Activated CD4-positive, alpha-beta T cell treated with anti-CD3 and anti-CD28 coated beads, Interleukin-2, amount 50 U/mL, for 24 hours (primary cell): ENCODE results near the gene SLC25A11.

Experiments used
- DNase-seq, 2 donors: peaks; one replicate each; pipeline ENCODE4 v3.0.0-alpha.2; 2020; ENCODE audit warnings: low read depth in 1 of 2, low spot score in 1 of 2

SLC25A11 gene

GRCh38 chr17:4939796-4940554, at the start of gene SLC25A11, which contains the start of gene RNF167:
SLC25A11 (minus strand) TSS chr17:4940046; CDS start chr17:4939910, 136 bp downstream.
RNF167 (plus strand) TSS chr17:4940268; CDS start chr17:4940910, 642 bp downstream.
- peak; percentile 80 to 96 for DNase-seq

GRCh38 chr17:4987767-4988567, 48.1 kb upstream of the SLC25A11 start:
- no peak for DNase-seq

- DNase-seq, result peak; percentile 74 to 83
Measured at GRCh38 chr17:4986951-4987766, 47.3 kb upstream of the SLC25A11 start, which contains the start of gene CAMTA2. CAMTA2 (minus strand) TSS chr17:4987675; CDS start chr17:4986222, 1,453 bp downstream.

- no peak for DNase-seq
Measured at GRCh38 chr17:4986403-4986802, 46.6 kb upstream of the SLC25A11 start.

- DNase-seq, result no peak
Measured at GRCh38 chr17:4982305-4982704, 42.5 kb upstream of the SLC25A11 start.

GRCh38 chr17:4980644-4981216, 40.9 kb upstream of the SLC25A11 start:
- no peak for DNase-seq

- DNase-seq, result no peak
Measured at GRCh38 chr17:4978726-4979125, 38.9 kb upstream of the SLC25A11 start.

GRCh38 chr17:4974115-4974670, 34.3 kb upstream of the SLC25A11 start:
- no peak for DNase-seq

GRCh38 chr17:4973256-4974114, 33.6 kb upstream of the SLC25A11 start:
- DNase-seq, result no peak

GRCh38 chr17:4972752-4973151, 32.9 kb upstream of the SLC25A11 start:
- no peak for DNase-seq

GRCh38 chr17:4972322-4972721, 32.5 kb upstream of the SLC25A11 start:
- DNase-seq, result no peak

GRCh38 chr17:4971826-4972225, 32.0 kb upstream of the SLC25A11 start:
- no peak for DNase-seq

GRCh38 chr17:4970273-4970672, 30.4 kb upstream of the SLC25A11 start:
- DNase-seq, result no peak

- DNase-seq, result no peak
Measured at GRCh38 chr17:4969551-4970173, 29.8 kb upstream of the SLC25A11 start.

GRCh38 chr17:4969047-4969550, 29.3 kb upstream of the SLC25A11 start:
- peak in 1 of 2 donors; percentile 63 for DNase-seq

GRCh38 chr17:4968486-4969046, 28.7 kb upstream of the SLC25A11 start:
- peak in 1 of 2 donors; percentile 32 for DNase-seq

- peak; percentile 88 to 91 for DNase-seq
Measured at GRCh38 chr17:4967539-4968485, 28.0 kb upstream of the SLC25A11 start, which contains the start of gene SPAG7. SPAG7 (minus strand) TSS chr17:4967817; CDS start chr17:4967804, 13 bp downstream.
